GM12892 (cell line): Measurements from ENCODE around the gene TUB.

Experiments used
- POLR2A ChIP-seq: IDR thresholded peaks from 2 replicates; pipeline ENCODE4 v1.6.1; 2011; ENCODE audit warnings: low read depth, low read length, control low read depth
- POLR2AphosphoS5 ChIP-seq: IDR thresholded peaks from 2 replicates; pipeline ENCODE4 v1.6.1; 2011; ENCODE audit warnings: low read depth, low read length, control low read depth
- TAF1 ChIP-seq: IDR thresholded peaks from 2 replicates; pipeline ENCODE4 v1.6.1; 2011; ENCODE audit warnings: low read depth, mild to moderate bottlenecking, control low read depth, low read length, borderline replicate concordance

DNA sequence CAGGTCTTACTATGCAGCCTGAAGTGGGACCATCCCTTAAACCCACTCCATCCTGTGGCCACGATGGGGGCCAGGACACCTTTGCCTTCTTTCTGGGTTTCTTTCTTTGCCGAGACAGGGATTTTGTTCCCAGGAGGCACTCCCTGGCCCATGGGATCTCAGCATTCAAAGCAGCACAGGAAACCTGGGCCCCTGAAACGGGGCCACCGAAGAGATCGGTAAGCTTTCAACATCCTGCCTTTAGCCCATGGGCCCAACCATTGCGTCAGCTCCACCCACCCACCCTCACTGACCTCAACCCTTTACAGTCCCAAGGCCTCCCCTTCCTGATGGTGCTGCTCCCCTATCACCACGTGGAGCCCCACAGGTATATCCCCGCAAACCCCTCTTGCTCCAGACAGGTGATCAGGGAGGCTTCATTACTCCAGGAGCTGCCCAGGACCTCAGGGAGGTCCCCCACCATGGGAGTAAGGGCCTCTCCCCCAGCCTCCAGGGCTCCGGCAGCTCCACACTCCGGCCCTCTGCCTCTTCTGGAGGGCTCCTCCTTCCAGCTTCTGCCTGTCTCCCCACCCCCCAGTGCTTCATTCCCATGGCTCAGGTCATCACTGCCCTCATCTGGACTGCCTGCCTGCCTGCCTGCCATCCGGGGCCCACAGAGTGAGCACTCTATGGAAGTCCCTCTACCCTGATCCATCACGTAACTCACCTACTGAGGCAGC, 42.0 kb upstream of the TUB start:
- no peak for TF ChIP-seq TAF1
- no peak for TF ChIP-seq POLR2A
- no peak for TF ChIP-seq POLR2AphosphoS5
